ENCODE data around the gene C11orf91.

DNA sequence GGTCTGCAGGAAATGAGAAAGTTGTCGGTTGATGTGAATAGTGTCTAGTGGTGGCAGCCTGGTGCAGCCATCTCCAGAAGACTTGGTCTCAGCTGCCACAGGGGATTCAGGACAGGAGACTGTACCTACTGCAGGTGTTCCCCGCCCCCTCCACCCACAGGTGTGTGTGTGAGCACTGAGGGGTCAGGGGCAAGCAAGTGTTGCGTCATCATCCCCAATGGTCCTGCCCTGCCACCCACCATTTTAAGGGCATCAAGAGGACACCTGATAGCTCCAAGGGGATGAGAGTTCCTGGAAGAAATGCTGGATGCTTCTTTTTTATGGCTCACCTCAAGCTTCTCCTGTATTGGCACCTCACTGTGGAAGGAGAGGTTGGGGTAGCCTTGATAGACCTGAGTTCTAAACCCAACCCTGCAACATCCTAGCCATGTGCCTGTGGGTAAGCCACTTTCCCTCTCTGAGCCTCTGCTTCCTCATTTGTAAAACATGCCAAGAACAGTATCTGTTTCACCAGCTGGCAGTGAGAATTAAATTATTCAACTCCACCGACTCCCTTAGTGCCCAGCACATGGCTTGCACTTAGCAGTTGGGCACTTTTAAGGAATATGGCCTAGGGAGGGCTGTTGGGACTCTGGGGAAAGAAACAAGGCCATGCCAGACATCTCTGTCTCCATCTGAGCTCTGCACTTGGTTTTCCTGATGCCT lies 6.1 kb downstream of the C11orf91 start:
- TF ChIP-seq, protein P1, sequence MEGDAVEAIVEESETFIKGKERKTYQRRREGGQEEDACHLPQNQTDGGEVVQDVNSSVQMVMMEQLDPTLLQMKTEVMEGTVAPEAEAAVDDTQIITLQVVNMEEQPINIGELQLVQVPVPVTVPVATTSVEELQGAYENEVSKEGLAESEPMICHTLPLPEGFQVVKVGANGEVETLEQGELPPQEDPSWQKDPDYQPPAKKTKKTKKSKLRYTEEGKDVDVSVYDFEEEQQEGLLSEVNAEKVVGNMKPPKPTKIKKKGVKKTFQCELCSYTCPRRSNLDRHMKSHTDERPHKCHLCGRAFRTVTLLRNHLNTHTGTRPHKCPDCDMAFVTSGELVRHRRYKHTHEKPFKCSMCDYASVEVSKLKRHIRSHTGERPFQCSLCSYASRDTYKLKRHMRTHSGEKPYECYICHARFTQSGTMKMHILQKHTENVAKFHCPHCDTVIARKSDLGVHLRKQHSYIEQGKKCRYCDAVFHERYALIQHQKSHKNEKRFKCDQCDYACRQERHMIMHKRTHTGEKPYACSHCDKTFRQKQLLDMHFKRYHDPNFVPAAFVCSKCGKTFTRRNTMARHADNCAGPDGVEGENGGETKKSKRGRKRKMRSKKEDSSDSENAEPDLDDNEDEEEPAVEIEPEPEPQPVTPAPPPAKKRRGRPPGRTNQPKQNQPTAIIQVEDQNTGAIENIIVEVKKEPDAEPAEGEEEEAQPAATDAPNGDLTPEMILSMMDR (conservative IDR thresholded peaks at IDR 0.05): no peak
- TF ChIP-seq EZH2 (IDR thresholded peaks at IDR 0.05; ENCODE audit: low read depth): no peak
